Parathyroid adenoma (tissue), 2 donors: ENCODE measurements around the gene TCHP.
"Not testable (repeated sequence)": the region's sequence is repeated elsewhere in the genome, so short reads cannot be mapped to it uniquely, and the experiment has no call there.

Experiments used
- H2AFZ ChIP-seq: fragments of 300-600 bp; sonication (generic); one replicate; pipeline ENCODE4 v1.7.0; 2017; ENCODE audit warnings: antibody characterized with exemption, mild to moderate bottlenecking
- H3K27ac ChIP-seq: fragments of 300-600 bp; sonication (generic); one replicate; pipeline ENCODE4 v1.7.0; 2017
- H3K27me3 ChIP-seq: fragments of 300-600 bp; sonication (generic); one replicate; pipeline ENCODE4 v1.7.0; 2017; ENCODE audit warnings: low read length; ENCODE audit not compliant: control insufficient read depth, insufficient read depth
- H3K36me3 ChIP-seq: fragments of 300-600 bp; sonication (generic); one replicate; pipeline ENCODE4 v1.7.0; 2017; ENCODE audit warnings: low read length; ENCODE audit not compliant: control insufficient read depth, insufficient read depth
- H3K4me1 ChIP-seq: fragments of 300-600 bp; sonication (generic); one replicate; pipeline ENCODE4 v1.7.0; 2017; ENCODE audit warnings: control low read depth
- H3K4me2 ChIP-seq: fragments of 300-600 bp; sonication (generic); one replicate; pipeline ENCODE4 v1.7.0; 2017; ENCODE audit warnings: low read length
- H3K4me3 ChIP-seq: fragments of 300-600 bp; sonication (generic); one replicate; pipeline ENCODE4 v1.7.0; 2017; ENCODE audit warnings: low read depth, low read length
- H3K79me2 ChIP-seq: fragments of 300-600 bp; sonication (generic); one replicate; pipeline ENCODE4 v1.7.0; 2017; ENCODE audit warnings: control low read depth
- H3K9ac ChIP-seq: fragments of 300-600 bp; sonication (generic); one replicate; pipeline ENCODE4 v1.7.0; 2017; ENCODE audit warnings: mild to moderate bottlenecking
- H3K9me3 ChIP-seq: fragments of 300-600 bp; sonication (generic); one replicate; pipeline ENCODE4 v1.7.0; 2017; ENCODE audit warnings: low read length; ENCODE audit not compliant: control insufficient read depth
- CTCF ChIP-seq: fragments of 300-600 bp; sonication (generic); IDR thresholded peaks from one replicate; pipeline ENCODE4 v1.7.0; 2017; ENCODE audit warnings: antibody characterized with exemption, mild to moderate bottlenecking
- donor health status: primary hyperparathyroidism.

TCHP gene

GRCh38 chr12:109897029-109897428 lies 3.0 kb upstream of the TCHP start:
- TF ChIP-seq CTCF: no peak
- H3K36me3 ChIP-seq: no peaks in the 10 kb centered on the region
- H3K9me3 ChIP-seq: no peaks in the 10 kb centered on the region
- no peak overlapping the region for H3K9ac ChIP-seq
- peaks cover 15% of the 10 kb centered on the region for H3K4me1 ChIP-seq
- no peaks in the 10 kb centered on the region for H3K27me3 ChIP-seq
- H3K27ac ChIP-seq: no peak overlapping the region
- no peak overlapping the region for H3K4me3 ChIP-seq
- H3K79me2 ChIP-seq: no peaks in the 10 kb centered on the region
- H2AFZ ChIP-seq: no peak overlapping the region
- no peak overlapping the region for H3K4me2 ChIP-seq

- not testable (repeated sequence) for H3K4me3 ChIP-seq, H3K9me3 ChIP-seq, H3K79me2 ChIP-seq, H3K36me3 ChIP-seq, H3K9ac ChIP-seq, H3K4me1 ChIP-seq, H3K27ac ChIP-seq, H3K27me3 ChIP-seq
- peak overlapping the region; percentile 81 for H3K4me2 ChIP-seq
- peak overlapping the region; percentile 94 for H2AFZ ChIP-seq
These were observed 729 bp upstream of the TCHP start for GRCh38 chr12:109899345-109899744.

- H3K36me3 ChIP-seq: no peaks in the 10 kb centered on the region
- H3K9me3 ChIP-seq: no peaks in the 10 kb centered on the region
- peak overlapping the region; percentile 81 for H3K4me2 ChIP-seq
- H3K4me1 ChIP-seq: peaks cover 6% of the 10 kb centered on the region
- no peak overlapping the region for H3K9ac ChIP-seq
- H3K27ac ChIP-seq: no peak overlapping the region
- TF ChIP-seq CTCF: no peak
- no peaks in the 10 kb centered on the region for H3K79me2 ChIP-seq
- H3K4me3 ChIP-seq: peak overlapping the region; percentile 78
- peak overlapping the region; percentile 94 for H2AFZ ChIP-seq
- H3K27me3 ChIP-seq: no peaks in the 10 kb centered on the region
These were observed 892 bp downstream of the TCHP start for GRCh38 chr12:109900752-109901580.

- peaks cover 6% of the 10 kb centered on the region for H3K4me1 ChIP-seq
- H3K79me2 ChIP-seq: no peaks in the 10 kb centered on the region
- no peak overlapping the region for H3K9ac ChIP-seq
- H3K27ac ChIP-seq: no peak overlapping the region
- no peaks in the 10 kb centered on the region for H3K27me3 ChIP-seq
- no peaks in the 10 kb centered on the region for H3K36me3 ChIP-seq
- H3K4me3 ChIP-seq: no peak overlapping the region
- no peak overlapping the region for H3K4me2 ChIP-seq
- no peak for TF ChIP-seq CTCF
- no peak overlapping the region for H2AFZ ChIP-seq
- H3K9me3 ChIP-seq: no peaks in the 10 kb centered on the region
These were observed 2.9 kb downstream of the TCHP start for GRCh38 chr12:109902891-109903418.

DNA sequence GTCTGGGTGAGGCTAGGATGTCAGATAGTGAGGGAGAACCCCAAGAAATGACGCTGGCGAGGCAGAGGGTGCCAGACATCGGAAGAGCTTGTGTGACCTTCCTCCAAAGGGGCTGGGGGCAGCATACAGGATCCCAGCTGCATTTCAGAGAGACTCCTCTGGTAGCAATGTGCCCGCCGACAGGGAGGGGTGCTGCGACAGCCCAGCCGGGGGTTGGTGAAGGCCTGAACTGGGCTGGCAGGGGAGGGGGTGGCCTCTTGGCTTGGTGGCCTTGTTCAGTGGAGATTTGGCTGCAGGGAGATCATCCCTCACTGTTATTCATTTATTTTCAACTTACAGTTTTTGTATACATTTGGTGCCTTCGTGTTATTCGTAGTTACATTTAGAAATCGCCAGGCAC lies 5.2 kb downstream of the TCHP start:
- Histone ChIP-seq H3K9ac (no peak overlapping the region), H2AFZ (no peak overlapping the region), H3K79me2 (no peaks in the 10 kb centered on the region), H3K9me3 (no peaks in the 10 kb centered on the region), H3K27me3 (no peaks in the 10 kb centered on the region), H3K4me1 (peaks cover 6% of the 10 kb centered on the region), H3K4me2 (no peak overlapping the region), H3K27ac (no peak overlapping the region), H3K4me3 (no peak overlapping the region), H3K36me3 (no peaks in the 10 kb centered on the region)
- TF ChIP-seq CTCF: no peak
